Activated CD4-positive, alpha-beta T cell treated with anti-CD3 and anti-CD28 coated beads, Interleukin-2, amount 50 U/mL, for 48 hours (primary cell): ENCODE data around the gene SLC66A3.

ENCODE experiments used
- DNase-seq, 2 experiments: peaks; one replicate each; pipeline ENCODE4 v3.0.0-alpha.2; 2020

Gene SLC66A3

DNA sequence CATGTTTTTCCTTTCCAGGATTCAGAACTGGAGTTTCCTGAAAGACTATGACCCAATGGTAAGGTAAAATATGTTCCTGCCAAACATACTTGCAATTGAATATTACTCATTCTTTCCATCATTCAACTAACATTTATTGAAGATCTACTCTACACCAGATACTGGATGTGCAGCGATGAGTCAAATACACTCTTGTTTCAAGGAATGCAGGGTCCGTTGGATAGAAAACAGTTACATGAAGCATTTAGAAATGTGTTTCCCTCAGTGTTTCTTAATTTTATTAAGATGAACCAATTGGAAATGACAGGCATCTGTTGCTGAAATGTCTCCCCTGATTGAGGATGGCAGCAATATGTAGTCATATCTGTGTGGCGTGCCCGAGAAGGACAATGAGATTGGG is 14.8 kb upstream of the SLC66A3 start:
- no peak for DNase-seq

DNA sequence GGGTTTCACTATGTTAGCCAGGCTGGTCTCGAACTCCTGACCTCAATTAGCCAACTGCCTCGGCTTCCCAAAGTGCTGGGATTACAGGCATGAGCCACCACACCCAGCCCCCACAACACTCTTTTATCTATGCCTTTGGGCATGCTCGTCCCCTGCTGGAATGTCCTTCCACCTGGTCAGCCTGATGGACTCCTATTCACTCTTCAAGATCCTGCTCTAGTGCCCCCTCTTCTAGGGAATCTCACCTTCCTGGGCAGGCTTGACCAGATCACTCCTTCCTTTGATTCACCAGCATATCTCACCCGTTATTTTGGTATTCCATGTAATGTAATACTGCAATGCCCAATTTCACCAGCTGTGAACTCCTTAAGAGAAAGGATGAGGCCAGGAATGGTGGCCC is 13.9 kb upstream of the SLC66A3 start:
- DNase-seq = no peak

DNA sequence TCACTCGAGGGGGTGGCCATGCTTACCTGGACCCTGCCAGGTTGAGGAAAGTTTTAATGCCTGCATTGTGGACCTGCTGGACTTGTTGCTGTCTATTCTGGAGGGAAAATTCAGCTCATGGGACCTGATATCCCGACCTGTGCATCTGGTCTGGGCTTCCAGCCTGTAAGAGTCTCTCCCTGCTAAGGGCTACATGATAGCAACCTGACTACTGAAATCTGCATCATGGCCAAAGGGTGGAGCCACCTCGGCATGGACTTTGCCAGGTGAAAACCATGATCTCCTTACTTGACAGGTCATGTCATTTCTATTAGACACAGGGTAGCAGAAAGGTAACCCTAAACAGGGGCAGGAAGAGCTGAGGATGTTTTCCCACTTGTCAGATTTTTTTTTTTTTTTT is 12.9 kb upstream of the SLC66A3 start:
- no peak for DNase-seq

DNA sequence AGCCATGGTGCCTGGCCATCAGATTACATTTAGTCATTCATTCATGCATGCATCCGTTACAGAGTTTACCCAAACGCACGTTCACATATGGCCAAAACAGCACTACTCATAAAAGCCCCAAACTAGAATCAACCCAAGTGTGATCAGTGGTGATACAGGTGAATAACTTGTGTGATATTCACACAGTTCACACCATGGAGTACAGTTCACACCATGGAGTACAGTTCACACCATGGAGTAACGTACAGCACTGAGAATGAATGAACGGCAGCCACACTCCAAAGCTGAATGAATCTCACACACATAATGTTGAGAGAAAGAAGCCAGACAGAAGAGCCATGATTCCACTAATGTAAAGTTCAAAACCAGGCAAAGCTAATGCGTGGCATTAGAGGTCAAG is 12.3 kb upstream of the SLC66A3 start:
- DNase-seq = no peak

DNA sequence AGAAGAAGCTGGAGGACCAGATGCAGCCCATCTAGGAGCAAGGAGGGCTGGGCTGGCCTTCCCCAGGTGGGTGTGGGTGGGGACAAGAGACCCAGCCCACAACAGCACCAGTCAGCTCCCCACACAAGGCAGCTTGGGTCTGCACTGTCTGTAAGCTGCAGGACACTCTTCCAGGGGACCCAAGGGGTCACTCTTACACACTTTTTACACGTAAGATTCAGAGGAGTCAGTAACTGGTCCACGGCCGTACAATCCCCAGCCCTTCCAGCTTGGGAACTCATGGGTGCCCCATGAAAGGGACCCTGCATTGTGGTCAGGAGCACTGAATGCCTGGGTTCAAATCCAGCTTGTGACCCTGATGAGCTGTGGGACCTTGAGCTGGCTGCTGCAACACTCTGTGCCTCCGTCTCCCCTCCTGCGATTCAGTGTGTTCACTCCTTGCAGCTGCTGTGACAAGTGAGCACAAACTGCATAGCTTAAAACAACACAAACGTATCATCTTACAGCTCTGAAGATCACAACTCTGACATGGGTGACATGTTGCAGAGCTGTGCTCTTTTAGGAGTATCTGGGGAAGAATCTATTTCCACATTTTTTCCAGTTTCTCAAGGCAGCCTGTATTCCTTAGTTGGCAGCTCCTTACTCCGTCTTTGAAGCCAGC is 11.1 kb upstream of the SLC66A3 start:
- no peak for DNase-seq

DNA sequence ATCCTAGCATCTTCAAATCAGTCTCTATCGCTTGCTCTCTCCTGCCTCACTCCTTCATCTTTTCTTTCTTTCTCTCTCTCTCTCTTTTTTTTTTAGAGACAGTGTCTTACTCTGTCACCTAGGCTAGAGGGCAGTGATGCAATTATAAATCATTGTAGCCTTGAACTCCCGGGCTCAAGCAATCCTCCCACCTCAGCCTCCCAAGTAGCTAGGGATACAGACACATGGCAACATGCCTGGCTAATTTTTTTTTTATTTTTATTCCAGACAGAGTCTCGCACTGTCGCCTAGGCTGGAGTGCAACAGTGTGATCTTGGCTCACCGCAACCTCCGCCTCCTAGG is 10.6 kb upstream of the SLC66A3 start:
- DNase-seq = no peak

DNA sequence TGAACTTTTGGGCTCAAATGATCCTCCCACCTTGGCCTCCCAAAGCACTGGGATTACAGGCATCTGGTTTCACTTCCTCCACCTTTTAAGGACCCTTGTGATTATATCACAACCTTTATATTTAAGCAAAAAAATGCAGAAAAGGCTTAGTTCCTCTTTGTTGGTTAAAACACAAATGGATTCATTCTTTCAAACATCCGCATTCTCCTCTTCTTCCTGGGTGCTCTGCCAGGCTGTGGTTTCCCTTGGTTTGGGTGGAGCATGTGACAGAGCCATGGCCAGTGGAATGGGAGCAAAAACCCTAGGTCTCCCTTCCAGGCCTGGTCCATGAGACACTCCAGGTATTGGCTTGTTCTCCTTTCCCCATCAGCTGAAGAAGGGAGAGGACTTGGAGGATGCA is 9.9 kb upstream of the SLC66A3 start:
- no peak for DNase-seq

DNA sequence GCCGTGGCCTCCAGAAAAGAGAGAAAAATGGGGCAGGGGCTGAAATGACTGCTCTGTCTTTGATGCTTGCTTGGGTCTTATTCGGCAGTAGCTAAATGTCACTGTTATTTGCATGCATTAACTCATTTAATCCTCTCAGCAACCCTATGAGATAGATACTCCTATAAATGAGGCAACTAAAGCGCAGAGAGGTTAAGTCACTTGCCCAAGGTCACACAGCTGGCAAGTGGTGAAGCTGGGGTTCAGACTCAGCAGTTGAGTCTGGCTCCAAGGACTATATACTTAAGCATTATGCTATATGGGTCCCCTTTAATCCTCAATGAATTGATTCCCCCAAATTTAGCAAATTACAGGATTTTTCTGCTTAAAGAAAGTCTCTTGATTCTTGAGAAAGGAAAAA is 9.2 kb upstream of the SLC66A3 start:
- DNase-seq = no peak

DNA sequence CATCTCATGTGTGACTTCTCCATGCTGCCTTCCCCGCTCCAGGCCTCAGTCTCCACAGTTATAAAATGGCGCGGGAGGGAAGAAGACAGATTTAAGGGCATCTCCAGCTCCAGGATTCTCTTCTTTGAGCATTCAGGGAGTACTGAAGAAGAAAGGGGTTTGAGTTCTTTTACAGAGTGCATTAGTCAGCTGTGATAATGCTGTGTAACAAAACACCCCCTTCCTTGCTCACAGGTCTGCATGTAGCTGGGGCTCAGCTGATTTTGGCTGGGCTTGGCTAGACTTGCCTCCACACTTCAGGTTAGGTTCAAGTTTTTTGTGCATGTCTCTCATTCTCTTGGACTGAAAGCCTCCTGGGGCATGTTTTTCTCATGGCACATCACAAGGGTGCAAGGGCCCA is 8.0 kb upstream of the SLC66A3 start:
- DNase-seq = no peak

DNA sequence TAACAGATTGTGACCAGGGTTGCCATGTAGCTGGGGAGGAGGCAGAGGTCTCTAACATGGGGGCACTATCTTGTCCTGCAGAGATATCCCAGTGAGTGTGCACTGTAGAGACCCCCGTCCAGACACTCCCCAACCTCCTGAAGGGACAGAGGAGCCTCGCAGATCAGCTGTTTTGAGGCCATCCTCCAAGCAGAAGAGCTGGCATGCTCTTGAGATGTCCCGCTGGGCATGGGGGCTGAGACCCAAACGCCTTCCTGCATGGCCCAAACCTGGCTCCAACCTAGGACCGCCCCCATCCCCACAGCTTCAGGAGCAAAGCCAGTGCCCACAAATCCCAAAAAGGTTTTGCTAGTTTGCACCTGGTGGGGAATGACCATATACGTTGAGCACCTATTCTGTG is 2.7 kb upstream of the SLC66A3 start:
- no peak for DNase-seq

DNA sequence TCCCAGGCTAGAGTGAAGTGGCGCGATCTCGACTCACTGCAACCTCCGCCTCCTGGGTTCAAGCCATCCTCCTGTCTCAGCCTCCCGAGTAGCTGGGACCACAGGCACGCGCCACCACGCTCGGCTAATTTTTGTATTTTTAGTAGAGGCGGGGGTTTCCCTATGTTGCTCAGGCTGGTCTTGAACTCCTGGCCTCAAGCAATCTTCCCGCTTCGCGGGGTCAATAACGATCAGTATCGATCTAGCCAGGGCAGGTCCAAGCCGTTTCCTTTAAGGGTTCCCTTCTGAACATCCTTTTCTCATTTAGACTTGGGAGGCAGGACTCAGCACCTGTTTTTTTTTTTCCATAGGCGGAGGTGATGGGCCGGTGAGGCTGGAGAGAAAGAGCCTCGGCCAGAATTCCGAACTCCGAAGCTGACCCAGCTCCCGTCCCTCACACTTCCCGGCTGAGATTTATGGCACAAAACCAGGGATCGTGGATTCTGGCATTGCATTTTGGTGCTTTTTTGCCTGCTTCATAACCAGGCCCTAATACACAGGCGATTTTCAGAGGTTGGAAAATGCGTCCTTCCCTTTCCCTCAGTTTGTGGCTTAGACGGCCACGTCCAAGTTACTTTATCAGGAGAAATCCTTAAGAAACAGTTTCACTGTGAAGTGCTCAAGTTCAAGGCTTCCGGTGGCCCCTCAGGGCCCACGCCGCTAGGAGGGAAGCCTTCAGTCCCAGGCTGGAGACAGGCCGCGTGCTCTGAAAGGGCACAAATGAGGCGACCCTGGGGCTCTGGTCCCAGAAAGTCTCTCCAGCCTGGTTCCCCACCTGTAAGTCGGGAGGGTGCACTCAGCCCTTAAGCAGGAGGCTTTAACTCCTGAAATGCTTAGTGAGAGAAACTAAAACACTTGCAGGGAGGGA is 998 bp upstream of the SLC66A3 start:
- DNase-seq = no peak

DNA sequence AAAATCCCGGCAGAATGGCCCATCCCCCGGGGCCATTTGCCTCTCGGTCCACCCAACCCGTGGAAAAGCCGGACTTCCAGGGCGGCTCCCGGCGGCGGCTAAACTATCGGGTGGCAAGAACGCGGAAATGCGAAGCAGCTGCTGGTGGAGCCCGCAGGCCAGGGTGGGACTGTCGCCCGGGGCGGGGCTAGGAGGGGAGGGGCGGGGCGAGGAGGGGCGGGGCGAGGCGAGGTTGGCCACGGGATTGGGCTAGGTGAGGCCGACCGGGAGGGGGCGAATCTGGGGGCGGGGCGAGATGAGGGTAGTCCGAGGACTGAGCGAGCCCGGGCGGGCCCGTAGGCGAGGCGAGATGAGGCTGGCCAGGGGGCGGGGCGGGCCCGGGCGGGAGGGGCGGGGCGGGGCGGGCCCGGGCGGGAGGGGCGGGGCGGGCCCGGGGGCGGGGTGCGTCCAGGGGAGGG is 315 bp upstream of the SLC66A3 start:
- DNase-seq = peak; percentile 99

DNA sequence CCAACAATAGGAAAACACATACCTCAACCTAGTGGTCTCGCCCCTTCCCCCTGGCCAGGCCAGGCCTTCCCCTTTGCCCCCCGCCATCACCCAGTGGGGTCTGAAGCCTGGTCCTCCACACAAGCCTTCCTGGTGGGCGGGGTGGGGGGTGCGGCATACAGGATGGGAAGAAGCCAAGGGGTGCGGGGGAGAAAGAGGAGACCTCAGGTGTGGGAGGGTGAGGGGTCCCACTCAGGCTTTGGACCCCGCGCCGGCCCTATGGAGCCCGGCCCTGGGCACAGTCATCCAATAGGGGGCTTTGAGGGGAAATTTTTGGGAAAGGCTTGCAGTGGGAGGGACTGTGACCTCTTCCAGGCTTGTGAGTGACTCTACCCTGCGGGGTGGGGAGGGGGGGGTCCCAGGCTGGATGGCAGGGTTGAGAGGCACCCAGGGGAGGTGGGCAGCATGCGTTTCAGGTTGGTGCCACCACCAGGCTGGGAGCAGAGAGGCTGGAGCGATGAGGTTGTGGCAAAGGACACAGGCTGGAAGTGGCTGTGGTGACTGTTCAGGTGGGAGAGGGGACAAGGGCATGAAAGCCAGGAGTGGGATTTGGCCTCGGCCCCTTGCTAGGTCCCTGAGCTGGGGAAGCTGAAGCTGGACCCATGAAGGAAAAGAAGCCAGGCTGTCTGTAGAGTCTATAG is 1.3 kb downstream of the SLC66A3 start:
- no peak for DNase-seq

DNA sequence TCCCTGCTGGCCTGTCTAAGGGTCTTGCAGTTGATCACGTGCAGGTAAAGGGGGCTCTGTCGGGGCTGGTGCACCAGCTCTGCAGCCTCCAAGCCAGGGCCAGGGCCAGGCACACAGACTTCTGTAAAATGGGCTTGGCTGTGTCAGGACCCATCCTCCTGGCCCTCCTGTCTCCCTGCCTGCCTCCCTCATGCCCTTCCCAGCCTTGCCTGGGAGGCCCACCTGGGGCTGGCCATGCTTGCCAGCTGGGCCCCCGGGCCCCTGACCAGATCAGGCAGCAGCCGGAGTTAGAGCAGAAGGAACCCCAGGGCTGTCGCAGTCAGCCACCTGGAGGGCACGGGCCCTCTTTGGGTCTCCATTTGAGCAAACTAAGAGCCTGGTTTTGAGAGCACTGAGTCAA is 2.0 kb downstream of the SLC66A3 start:
- no peak for DNase-seq

DNA sequence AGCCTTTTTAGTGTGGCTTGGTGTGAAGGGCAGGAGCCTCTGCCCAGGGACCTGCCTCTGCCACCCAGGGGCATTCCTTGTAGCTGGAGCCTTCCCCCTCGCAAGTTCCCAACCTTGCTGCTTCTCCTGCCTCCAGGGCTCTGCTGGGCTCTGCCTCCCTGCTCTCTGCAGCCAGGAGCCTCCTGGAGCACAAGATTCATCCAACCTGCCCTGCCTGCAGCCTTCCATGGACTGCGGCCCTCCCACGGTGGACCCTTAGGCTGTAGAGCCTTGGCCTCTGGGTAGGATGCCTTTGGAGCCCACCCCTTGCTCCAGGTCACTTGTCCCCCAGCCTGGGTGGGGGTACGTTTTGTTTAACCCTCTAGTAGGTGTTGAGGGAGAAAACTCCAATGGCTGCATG is 2.5 kb downstream of the SLC66A3 start:
- DNase-seq = no peak

DNA sequence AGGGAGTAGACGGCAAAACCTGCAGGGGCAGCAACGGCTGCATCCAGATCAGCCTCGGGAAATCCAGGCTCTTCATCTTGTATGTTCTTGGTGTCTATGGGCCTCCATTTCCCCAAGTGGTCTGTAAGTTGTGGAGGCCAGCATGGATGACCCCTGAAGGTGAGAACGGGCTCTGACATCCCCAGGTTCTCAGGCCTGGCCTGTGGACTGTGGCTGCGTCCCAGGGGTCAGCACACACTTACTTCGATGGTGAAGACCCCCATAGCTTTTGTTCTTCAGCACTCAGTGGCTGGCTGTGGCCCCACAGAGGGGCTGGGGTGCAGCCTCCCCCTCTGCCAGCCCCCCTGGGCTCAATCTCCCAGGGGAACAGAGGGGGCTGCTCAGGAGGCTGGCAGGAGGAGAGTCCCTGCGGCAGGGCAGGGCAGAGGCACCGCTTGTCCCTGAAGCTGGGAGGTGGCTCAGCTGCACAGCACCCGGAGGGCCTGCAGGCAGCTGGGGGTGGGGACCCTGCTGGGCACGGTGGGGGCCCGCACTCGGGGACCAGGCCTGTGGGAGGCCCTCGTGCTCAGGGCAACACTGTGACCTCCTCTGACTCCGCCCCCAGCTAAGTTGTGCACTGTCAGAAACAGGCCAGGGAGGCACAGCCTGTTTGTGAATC is 3.8 kb downstream of the SLC66A3 start:
- DNase-seq = no peak

DNA sequence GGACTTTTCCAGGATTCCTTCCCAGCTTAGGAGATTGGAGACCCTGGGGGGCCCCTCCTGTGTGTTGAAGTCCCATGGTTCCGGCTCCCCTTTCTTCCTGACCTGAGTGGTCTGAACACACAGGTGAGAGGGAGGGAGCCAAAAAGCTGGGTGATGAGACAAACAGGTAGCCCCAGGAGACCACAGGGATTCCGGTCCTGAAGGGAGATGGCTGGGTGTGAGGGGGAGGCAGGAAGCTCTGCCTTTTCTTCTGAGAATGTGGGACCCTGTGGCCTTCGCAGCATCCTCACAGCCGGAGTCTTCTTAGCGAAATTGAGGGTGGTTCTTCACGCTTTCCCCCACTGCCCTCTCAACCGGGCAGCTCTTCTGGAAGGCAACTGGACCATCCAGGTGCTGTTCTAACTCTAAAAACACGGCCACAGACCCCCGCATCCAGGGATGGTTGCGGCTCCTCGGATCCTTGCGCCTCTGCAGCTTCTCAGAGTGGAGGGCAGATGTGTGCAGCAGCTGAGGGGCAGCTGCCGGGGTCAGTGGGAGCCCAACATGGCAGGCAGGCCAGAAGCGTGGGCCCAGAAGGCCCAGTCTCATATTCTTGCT is 4.4 kb downstream of the SLC66A3 start:
- DNase-seq = no peak

DNA sequence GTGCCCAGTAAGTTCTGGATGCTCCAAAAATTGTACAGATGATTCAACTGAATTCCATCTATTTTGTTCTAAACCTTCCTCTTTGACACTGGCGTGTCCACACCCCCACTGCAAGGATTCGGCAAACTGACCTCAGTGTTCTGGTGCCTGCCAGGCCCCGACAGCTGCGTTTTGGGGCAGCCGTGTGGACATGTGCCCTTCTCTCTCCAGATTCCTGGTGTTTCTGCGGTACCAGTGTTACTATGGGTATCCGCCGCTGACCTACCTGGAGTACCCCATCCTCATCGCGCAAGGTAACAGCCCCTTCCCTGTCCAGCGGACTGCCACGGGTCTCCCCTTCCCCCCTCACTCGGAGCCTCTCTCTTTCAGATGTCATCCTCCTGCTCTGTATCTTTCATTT is 5.0 kb downstream of the SLC66A3 start:
- no peak for DNase-seq

DNA sequence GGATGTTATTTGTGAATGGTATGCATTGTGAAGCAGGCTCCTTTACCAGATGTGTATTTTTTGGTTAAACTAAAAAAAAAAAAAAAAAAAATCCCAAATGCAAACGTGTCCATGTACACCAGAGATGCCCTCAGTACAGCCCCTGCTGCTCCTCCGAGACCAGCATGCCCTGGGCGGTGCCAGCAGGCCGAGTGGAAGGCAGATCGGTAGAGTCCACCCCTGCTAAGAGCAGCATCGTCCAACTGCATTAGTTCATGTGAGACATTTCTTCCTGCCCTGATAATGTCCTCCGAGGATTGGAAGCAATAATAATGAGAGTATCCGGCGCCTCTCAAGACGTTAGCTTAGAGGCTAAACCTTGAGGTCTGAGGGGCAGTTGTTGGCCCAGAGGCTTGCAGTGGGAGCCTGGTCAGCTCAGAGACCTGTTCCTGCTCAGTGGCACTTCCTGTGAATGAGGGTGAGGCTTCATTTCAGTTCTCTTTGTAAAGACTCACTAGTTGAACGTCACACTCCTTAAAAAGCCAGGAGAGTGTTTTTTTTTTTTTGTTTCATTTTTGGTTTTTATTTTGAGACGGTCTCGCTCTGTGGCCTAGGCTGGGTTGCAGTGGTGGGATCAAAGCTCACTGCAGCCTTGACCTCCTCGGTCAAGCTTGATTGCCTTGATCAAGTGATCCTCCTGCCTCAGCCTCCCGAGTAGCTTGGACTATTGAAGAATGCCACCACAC is 5.6 kb downstream of the SLC66A3 start:
- DNase-seq = peak in 1 of 2 experiments; percentile 19

DNA sequence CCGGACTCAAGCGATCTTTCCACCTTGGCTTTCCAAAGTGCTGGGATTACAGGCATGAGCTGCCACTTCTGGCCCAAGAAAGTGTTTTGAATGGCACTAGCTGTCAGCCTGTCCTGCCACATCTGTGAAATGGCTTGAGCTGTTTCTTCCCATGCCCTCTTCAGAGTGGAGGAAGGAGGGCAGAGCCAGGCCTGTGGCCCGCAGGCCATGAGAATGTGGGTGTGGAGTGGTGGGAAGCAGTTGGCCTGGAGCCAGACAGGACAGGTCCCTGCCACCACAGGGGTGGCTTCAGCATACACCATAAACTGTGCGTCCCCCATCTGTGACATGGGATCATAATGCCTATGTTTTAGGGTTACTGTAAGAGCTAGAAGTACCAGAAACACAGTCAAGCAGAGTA is 6.5 kb downstream of the SLC66A3 start:
- no peak for DNase-seq

DNA sequence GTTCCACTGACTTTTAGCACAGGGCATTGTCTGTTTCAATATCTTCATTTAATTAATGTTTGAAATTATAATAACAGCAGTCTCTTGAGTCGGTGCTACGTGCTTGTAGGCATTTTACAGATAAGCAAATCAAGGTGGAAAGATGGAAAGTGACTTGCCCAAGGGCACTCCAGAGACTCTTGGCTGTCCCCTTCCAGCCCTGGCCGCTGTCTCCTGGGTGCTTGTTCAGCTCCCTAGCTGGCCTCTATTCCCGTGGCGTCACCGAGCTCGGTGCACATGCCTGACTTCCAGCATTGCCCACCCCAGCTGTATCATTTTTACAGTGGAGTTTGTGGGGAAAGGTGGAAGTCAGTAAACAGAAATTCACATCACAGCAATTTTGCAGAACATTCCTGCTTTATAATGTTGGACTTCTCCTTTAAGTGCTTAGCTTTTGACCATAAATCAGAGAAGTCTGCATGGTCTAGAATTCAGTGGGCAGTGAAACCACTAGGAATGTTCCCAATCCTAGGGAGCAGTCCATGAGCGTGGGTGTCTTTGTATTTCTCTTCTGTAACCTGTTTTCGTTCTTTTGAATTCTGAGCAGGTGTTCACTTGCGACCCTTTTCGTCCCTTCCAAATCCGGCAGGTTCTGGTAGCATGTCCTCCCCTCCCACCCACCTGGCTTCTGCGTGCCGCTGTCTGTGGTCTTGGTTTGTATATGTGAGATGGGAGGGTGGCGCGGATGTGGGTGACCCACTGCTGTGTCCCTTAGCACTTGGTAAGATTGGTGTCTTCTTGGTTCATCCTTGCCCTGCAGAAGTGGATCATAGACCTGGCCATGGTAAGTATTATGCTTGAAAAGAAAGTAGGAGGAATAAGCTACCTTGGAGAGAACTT is 8.4 kb downstream of the SLC66A3 start:
- DNase-seq = no peak
